SH-SY5Y (cell line): ENCODE results near the gene SLC2A4.

Experiments used
- GATA2 ChIP-seq: IDR thresholded peaks from 2 replicates; pipeline ENCODE4 v1.6.1; 2011; ENCODE audit warnings: mild to moderate bottlenecking, low read depth, low read length
- GATA3 ChIP-seq: IDR thresholded peaks from 2 replicates; pipeline ENCODE4 v1.6.1; 2011; ENCODE audit warnings: low read depth, mild to moderate bottlenecking, low read length, moderate library complexity

The SLC2A4 gene

DNA sequence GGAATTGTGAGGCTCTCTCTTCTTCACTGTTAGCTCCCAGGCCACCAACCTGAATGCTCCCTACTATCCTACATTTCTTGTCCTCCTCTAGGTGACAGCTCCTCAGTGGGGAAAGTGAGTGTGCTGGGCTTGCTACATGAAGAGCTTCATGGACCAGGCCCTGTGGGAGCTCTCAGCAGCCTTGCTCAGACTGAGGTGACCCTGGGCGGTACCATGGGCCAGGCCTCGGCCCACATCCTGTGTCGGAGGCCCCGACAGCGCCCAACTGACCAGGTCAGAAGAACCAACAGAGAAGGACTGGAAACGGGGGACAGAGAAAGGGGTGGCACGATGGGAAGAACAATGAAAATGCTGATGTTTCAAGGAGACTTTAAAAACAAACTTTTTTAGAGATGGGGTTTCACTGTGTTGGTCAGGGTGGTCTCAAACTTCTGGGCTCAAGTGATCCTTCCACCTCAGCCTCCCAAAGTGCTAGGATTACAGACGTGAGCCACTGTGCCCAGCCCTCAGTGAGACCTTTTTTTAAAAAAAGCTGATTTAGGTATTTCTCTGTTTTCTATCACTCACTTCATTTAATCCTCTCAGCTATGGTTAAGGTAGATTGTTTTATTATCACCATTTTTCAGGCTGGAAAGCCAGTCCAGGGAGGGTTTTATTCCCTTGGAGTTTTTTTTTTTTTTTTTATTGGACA lies 24.6 kb upstream of the SLC2A4 start:
- TF ChIP-seq GATA2, result no peak
- no peak for TF ChIP-seq GATA3

DNA sequence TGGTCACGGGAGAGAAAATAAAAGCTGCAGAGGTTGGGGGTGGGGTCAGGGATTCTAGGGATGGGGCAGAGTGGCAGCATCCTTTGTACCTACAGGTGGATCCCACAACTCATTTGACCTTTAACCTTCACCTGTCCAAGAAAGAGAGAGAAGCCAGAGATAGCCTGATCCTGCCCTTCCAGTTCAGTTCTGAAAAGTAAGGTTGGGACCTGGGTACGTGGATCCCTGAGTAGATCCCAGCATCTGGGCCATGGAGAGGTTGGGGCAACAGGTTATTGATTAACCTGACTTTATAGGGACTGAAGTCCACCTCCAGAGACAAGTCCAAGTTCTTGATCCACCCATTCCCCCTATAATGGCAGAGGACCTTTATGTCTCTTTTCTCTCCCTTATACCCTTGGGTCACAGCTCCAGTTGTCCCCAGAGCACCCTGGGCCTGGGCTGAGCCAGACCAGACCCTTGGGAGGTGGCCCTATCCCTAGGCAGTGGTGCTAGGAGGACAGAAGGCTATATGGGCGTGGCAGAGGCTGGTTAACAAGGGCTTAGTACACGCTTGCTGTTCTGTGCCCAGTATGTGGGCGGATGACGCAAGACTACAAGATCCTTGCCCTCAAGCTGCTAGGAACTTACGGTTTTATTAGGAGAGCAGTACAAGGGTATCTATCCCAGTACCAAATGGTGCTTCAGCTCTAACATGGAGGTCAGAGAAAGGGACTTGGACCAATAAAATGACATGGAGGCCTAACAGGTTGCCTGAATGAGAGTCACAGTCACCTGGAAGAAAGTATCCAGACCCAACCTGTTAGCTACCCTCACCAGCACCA lies 22.6 kb upstream of the SLC2A4 start:
- TF ChIP-seq GATA2 (no peak), GATA3 (no peak)

DNA sequence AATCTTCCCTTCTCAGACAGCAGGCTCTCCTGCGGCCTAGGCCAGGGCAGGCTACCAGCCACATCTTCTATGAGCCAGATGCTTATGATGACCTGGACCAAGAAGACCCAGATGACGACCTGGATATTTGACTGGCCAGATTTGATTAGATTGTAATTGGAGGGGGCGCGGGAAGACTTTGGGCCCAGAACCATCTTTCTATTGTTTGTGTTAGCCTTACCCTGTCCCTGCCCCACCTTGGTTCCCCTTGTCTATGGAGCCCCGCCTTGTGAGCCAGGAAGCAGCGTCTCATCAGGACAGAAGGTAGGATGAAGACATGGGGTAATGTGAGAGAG lies 22.0 kb upstream of the SLC2A4 start:
- TF ChIP-seq GATA3 (no peak), GATA2 (no peak)

DNA sequence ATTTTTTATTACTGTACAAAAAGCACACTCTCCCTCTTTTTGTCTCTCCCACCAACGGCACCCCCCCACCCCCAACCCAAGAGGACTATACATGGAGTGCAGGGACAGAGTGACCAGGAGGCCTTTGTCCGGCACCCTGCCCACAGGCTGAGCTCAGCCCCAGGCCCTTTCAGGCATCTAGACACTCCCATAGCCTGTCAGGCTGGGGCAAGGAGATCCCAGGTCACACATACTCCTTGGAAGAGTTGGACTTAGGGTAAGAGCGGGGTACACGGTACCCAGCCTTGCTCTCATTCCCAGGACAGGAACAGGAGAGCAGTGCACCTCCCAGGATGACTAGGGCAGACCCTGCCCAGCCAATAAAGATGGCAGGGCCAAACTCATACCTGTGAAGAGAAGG lies 21.4 kb upstream of the SLC2A4 start:
- TF ChIP-seq GATA3 (no peak), GATA2 (no peak)

DNA sequence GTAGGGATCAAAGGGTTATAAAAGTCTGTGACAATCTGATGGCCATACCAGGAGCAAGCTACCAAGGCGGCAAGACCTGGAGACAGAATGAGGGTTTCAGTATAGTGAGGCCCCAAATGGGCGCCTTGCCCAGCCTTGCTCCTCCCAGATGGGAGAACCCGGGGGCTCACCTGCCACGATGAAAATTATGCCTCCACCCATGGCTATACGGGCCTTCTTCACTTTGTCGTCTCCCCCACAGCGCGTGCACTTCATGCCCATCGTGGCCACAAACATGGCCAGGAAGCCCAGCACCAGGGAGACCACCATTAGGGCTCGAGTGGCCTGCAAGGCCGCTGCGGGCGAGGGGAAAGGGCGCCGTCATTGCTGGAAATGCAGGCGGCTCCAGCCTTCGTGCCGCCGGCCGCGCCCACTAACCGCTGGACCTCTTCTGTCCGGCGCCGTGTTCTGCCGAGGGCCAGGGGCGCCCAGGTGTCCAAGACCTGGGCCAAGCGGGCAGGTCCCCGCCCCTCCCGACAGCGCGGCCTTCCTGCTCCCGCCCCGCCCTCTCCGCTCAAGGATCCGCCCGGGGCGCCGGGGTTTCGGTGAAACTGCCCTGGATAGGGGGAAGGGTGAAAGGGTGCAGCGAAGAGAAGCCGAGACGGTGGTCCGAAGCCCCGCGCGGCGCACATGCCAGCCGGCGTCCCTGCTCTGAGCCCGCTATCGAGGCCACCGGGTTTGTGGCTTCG lies 20.7 kb upstream of the SLC2A4 start:
- no peak for TF ChIP-seq GATA2
- no peak for TF ChIP-seq GATA3

DNA sequence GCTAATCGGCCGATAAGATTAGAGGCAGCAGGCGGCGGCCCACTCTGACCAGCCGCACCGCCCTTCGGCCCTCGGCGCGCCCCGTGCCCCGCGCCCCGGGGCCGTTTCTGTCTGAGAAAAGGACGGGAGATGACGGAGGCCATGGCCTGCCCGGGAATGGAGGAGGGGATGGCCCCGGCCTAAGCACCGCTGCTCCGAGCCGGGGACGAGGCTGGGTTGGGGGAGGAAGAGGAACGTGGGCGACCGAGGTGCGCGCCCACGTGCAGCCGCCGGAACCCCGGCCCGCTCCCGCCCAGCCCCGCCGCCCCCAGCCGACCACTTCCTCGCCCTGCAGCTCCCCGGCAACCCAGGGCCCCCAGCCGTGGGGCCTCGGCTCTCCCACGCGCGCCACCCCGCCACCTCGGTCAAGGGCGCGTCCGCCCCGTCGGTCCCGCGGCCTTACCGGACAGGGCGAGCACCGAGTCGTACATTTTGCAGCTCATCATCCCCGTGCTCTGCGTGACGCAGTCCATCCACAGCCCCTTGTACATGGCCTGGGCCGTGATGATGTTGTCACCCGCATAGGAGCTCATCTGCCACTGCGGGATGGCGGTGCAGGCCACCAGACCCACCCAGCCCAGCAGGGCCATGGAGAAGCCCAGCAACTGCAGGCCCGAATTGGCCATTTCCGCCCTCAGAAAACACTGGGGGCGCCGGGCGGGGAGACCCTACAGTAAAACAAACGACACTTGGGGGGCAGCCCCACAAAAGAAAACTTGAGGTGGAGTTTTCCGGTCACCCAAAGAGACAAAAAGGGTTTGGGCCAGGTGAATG lies 19.9 kb upstream of the SLC2A4 start:
- TF ChIP-seq GATA3, result no peak
- TF ChIP-seq GATA2, result no peak

DNA sequence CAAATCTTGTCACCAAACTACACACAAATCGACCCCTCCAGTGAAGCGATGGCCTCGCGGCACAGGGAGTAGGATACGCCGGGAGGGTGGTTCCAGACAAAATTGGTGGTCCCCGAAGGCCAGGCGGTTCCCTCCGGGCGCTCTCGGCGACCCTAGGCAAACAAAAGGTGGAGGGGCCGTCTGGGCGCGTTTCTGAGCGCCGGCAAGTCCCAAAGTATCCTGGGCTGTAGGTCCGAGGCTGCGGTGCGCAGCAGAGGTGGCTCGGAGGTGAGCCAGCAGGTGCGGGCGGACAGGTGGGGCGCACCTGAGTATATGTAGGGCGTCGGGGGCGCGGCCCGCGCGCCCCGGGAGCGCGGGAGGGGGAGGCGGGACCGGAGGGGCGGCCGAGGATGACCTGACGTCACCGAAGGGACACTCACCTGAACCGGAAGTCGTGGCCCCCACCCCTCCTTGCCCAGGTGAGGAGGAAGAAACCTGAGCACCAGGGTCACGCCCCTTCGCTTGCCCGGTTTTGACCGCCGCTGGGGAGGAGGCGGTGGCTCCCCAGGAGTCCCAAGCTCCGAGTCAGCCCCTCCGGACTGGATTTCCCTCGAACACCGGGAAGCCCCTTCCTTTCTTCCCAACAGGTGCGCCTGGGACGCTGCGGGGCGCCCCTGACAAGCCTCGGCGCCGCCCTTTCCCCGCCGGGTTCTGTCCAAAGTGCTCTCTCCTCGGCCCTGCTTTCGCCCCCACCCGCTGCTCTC lies 19.2 kb upstream of the SLC2A4 start, which contains the start of gene CLDN7:
Gene CLDN7, minus strand, starts transcription at position 287 of the 743 bp plus-strand sequence. CDS start 435 bp downstream, outside the sequence.
- TF ChIP-seq GATA2 (no peak), GATA3 (no peak)

DNA sequence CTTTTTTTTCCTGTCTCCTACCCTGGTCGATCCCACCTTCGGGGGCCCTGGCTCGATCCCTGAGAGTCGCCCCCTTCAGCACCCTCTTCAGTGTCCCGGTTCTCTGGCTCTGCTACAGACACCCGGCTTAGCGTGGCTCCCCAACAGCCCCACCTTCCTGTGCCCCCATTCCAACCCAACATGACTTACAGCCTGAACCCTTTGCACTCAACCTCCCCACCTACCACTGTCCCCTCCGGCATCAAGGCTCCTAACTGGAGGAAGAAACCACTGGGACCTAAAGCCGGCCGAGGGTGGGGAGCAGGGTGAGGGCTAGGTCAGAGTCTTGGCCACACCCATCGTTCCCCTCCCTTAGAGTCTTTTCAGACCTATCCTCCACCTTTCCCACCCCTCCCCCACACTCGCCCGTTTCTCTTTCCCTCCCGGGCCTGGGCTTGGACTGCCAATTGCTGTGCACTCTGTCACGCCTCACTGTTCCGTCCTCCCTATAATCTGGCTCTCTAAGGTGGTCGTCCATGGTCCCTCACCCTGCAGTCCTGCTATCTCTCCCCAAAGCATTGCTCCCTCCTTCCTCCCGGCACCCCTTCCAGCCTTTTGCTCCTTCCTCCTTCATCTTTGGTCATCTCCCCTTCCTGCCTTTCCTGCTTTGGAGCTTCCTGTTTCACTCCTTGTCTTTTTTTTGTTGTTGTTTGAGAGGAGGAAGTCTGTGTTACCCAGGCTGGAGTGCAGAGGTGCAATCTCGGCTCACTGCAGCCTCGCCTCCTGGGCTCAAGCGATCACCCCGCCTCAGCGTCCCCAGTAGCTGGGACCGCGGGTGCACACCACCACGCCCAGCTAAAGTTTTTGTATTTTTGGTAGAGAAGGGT lies 18.4 kb upstream of the SLC2A4 start:
- TF ChIP-seq GATA3, result no peak
- TF ChIP-seq GATA2, result no peak

DNA sequence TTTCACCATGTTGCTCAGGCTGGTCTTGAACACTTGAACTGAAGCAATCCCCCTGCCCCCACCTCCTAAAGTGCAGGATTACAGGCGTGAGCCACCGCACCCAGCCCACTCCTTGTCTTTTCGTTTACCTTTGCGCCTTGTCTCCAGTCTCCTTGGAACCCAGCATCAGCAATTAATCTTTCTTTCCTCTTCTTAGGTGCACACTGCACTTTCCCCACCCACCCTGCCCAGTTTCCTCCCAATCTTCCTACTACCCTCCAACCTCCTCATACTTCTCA lies 17.8 kb upstream of the SLC2A4 start:
- no peak for TF ChIP-seq GATA3
- TF ChIP-seq GATA2, result no peak

DNA sequence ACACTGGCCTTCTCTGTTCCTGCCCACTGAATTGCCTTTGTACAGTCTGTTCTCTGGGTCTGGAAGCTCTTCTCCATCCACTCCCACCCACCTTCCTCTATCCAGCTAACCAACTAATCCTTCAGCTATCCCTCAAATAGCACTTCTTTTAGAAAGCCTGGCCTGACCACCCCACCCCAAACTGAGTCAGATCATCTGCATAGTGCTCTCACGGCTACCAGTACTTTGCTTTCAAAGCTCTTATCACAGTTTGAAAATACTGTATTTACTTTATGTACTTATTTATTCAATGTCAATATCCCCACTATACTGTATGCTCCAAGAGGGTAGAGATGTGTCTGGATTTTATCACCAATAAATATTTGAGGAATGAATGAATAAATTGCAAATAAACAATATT lies 14.7 kb upstream of the SLC2A4 start:
- no peak for TF ChIP-seq GATA3
- no peak for TF ChIP-seq GATA2

DNA sequence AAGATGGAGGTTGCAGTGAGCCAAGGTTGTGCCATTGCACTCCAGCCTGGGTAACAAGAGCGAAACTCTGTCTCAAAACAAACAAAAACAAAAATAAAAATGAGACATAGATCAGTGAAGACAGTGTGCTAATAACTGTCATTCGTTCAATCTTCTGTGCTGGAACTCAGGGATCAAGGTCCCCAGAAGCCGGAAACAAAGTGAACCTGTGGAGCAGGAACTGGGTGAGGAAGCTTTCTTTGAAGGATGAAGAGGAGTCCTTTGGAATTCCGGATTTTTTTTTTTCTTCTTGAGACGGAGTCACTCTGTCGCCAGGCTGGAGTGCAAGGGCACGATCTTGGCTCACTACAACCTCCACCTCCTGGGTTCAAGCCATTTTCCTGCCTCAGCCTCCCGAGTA lies 2.1 kb upstream of the SLC2A4 start:
- TF ChIP-seq GATA3 (no peak), GATA2 (no peak)

DNA sequence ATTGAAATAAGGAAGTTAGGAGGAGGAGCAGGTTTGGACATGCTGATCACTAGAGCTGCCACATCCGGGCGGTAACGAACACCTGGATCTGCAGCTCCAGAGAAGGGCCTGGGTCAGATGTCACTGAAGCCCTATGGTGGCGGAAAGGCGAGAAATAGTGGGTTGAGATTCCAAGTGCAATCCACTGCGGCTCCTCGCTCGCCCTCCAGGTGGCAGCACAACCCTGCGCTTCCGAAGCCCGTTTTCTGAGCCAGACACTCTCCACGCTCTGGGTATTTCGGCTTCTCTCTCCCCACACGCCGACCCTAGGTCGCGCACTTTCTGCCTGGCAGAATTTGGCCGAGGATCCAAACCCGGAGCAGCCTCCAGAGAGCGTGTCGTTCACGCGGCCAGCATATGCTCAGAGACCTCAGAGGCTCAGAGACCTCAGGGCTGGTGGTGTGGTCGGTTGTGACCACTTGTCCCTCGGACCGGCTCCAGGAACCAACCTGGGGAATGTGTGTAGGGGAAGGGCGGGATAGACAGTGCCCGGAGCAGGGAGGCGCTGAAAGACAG lies 922 bp upstream of the SLC2A4 start:
- TF ChIP-seq GATA2 (no peak), GATA3 (no peak)

DNA sequence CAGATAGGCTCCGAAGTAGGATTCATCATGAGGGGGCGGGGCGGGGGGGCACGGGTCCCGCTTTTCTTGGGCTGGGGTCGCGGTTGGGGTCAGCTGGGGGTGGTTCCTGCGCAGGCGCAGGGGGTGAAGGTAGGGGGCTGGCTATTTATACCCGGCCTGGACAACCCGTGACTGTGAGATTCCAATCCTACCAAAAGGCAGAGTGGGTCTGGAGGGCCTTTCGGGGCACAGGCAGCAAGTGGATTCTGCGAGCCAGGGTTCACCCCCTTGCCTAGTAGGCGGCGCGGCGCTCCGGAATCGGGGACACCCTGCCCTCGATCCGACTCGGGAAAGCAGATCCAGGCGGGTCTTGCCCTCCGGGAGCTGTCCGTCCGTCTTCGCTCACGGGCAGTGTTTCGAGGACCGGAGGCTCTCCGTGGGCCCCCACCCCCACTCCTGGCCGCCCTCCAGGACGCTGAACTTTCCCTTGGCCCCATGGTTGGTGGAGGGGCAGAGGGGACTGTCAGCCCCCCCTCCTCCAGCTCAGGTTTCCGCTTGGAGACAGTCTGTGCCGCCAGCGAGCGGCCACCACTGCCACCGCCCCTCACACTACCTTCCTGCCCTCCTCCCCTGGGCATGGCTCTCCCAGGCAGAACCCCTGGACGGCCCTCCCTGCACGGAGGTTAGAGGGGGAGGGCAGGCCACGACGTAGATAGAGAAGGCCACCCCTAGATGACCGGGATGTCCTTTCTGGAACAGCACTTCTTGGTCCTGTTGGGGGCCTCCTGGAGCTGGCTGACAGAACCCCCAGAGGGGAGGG lies 634 bp downstream of the SLC2A4 start:
- no peak for TF ChIP-seq GATA2
- TF ChIP-seq GATA3, result no peak
